PC-3 (cell line): ENCODE results near the gene FAM219B. TPM values are rescaled to one million over a fixed set of nuclear protein-coding genes. Genes with fewer than 3 reads are reported as not detected.

ENCODE experiments used
- ATAC-seq: fragments of 200-7000 bp; cut with Tn5 transposase; 2 replicates; pipeline ENCODE4 v1.9.1; 2020; ENCODE audit warnings: mild to moderate bottlenecking, moderate library complexity
- BruUV-seq: library from RNA; stranded (reverse); fragments of 400-500 nt; replicated peaks from 2 replicates; lab custom pipeline; 2021; lab: Mats Ljungman, UMichigan
- CTCF ChIA-PET: fragments of 300-600 bp; sonication (Branson Sonifier 250); formaldehyde crosslinking; loops from one replicate; lab custom pipeline; 2022; ENCODE audit warnings: antibody characterized with exemption; lab: Charles Lee
- POLR2A ChIA-PET: fragments of 300-600 bp; sonication (Branson Sonifier 250); formaldehyde crosslinking; loops from one replicate; lab custom pipeline; 2022; ENCODE audit warnings: antibody characterized with exemption; ENCODE audit not compliant: unreplicated experiment; lab: Charles Lee
- DNase-seq: peaks from one replicate; pipeline ENCODE4 v3.0.0-alpha.2; 2015
- H2AFZ ChIP-seq: fragments of 300-600 bp; sonication (generic); 2 replicates; pipeline ENCODE4 v1.6.0; 2016; ENCODE audit warnings: antibody characterized with exemption, low read length
- H3F3A ChIP-seq: fragments of 300-600 bp; sonication (generic); one replicate; pipeline ENCODE4 v1.6.0; 2017; ENCODE audit warnings: antibody characterized with exemption, low read length, control low read depth, mild to moderate bottlenecking; ENCODE audit not compliant: unreplicated experiment
- H3K27ac ChIP-seq: fragments of 300-600 bp; sonication (generic); 2 replicates; pipeline ENCODE4 v1.5.1; 2016; ENCODE audit warnings: mild to moderate bottlenecking, low read length
- H3K27me3 ChIP-seq: fragments of 300-600 bp; sonication (generic); 2 replicates; pipeline ENCODE4 v1.6.1; 2016; ENCODE audit warnings: low read length, mixed read lengths
- H3K36me3 ChIP-seq: fragments of 300-600 bp; sonication (generic); 2 replicates; pipeline ENCODE4 v1.6.1; 2016; ENCODE audit warnings: low read depth, mixed run types, low read length, mixed read lengths
- H3K4me1 ChIP-seq: fragments of 300-600 bp; sonication (generic); 2 replicates; pipeline ENCODE4 v1.5.1; 2016; ENCODE audit warnings: low read length; ENCODE audit not compliant: insufficient read depth
- H3K4me2 ChIP-seq: fragments of 300-600 bp; sonication (generic); 2 replicates; pipeline ENCODE4 v1.6.0; 2016; ENCODE audit warnings: low read length
- H3K4me3 ChIP-seq: fragments of 300-600 bp; sonication (generic); 2 replicates; pipeline ENCODE4 v1.5.1; 2016; ENCODE audit warnings: mild to moderate bottlenecking, low read length, mixed read lengths
- H3K79me2 ChIP-seq: fragments of 300-600 bp; sonication (generic); 2 replicates; pipeline ENCODE4 v1.6.1; 2017; ENCODE audit warnings: low read length, mixed read lengths
- H3K9ac ChIP-seq: fragments of 300-600 bp; sonication (generic); 2 replicates; pipeline ENCODE4 v1.6.0; 2016; ENCODE audit warnings: mild to moderate bottlenecking, low read length
- H3K9me2 ChIP-seq: fragments of 300-600 bp; sonication (generic); replicated peaks from 2 replicates; pipeline ENCODE4 v1.6.1; 2016; ENCODE audit warnings: mixed run types, low read length, mixed read lengths
- H3K9me3 ChIP-seq: fragments of 300-600 bp; sonication (generic); 2 replicates; pipeline ENCODE4 v1.6.1; 2016; ENCODE audit warnings: low read length, mixed read lengths
- H4K20me1 ChIP-seq: fragments of 300-600 bp; sonication (generic); 2 replicates; pipeline ENCODE4 v1.6.1; 2016; ENCODE audit warnings: low read length, mixed read lengths
- EZH2 ChIP-seq: fragments of 300-600 bp; sonication (generic); IDR thresholded peaks from one replicate; pipeline ENCODE4 v1.6.1; 2017; ENCODE audit warnings: antibody characterized with exemption, mild to moderate bottlenecking, low read length; ENCODE audit not compliant: unreplicated experiment
- EZH2phosphoT487 ChIP-seq: fragments of 300-600 bp; sonication (generic); IDR thresholded peaks from 2 replicates; pipeline ENCODE4 v1.6.1; 2018; ENCODE audit warnings: mild to moderate bottlenecking, antibody characterized with exemption, low read length, borderline replicate concordance
- intact Hi-C: fragments of 100-400 bp; cut with micrococcal nuclease; formaldehyde crosslinking; loops from 2 replicates; pipeline ENCODE4 v1.9.0; 2023
- total RNA-seq: library from RNA; depleted of rRNA; stranded (reverse); fragments of >200 nt; gene quantifications from 2 replicates; pipeline ENCODE4 v1.2.3, GENCODE V29; 2014
- TF ChIP-seq, protein P1 (sequence below): fragments of 300-600 bp; sonication (generic); conservative IDR thresholded peaks from 2 replicates; pipeline ENCODE4 v1.5.1; 2017; ENCODE audit warnings: antibody characterized with exemption, low read depth, mild to moderate bottlenecking, low read length

FAM219B gene
- total RNA-seq, 1 experiment from 2014 or later, result 23.8 TPM

DNA sequence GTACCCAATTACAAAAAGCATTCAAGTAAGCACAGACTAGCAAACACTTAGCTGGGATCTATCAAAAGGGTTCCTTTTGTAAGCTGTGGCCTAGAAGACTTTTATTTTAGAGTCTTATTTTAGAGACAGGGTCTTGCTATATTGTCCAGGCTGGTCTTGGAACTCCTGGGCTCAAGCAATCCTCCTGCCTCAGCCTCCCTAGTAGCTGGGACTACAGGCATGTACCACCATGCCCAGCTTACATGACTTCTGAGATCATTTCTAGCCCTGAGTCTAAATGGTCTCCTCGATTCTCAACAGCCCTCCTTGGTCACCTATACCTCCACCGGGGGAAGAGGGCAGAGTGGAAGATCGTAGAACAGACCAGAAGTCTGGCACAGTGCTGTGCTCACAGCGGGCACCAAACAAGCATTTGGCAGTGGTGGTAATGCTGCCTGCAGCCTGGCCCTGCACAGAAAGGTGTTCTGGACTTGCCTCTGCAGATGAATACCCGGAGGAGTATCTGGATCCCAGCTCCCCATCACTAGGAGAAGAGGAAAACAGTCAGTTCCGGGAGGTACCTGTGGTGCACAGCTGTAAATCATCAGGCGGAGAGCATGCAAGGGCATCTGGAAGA lies 2.4 kb downstream of the FAM219B start:
- Histone ChIP-seq H3K36me3 (peaks cover 17% of the 10 kb centered on the region; the same call in 1 of the 2 replicates), H2AFZ (no peak overlapping the region), H3K27ac (no peak overlapping the region), H3K9me2 (no peaks in the 10 kb centered on the region), H3K27me3 (no peaks in the 10 kb centered on the region), H3F3A (peaks cover 4% of the 10 kb centered on the region), H3K9me3 (no peaks in the 10 kb centered on the region), H3K9ac (no peak overlapping the region), H4K20me1 (no peaks in the 10 kb centered on the region), H3K79me2 (peaks cover 21% of the 10 kb centered on the region), H3K4me1 (peaks cover 23% of the 10 kb centered on the region), H3K4me3 (no peak overlapping the region), H3K4me2 (no peak overlapping the region)
- ChIA-PET CTCF (no interaction called here), POLR2A (no interaction called here)
- DNase-seq (no peak), ATAC-seq (no peak)
- intact Hi-C loops, result loop anchor here (5.0 to 10.0 kb wide), 2 partner anchors 33 to 59 kb away; partner anchors contain the start of genes COX5A and ULK3
- BruUV-seq, result no TSS peak
- TF ChIP-seq EZH2 (no peak), EZH2phosphoT487 (no peak)
- TF ChIP-seq, protein P1, sequence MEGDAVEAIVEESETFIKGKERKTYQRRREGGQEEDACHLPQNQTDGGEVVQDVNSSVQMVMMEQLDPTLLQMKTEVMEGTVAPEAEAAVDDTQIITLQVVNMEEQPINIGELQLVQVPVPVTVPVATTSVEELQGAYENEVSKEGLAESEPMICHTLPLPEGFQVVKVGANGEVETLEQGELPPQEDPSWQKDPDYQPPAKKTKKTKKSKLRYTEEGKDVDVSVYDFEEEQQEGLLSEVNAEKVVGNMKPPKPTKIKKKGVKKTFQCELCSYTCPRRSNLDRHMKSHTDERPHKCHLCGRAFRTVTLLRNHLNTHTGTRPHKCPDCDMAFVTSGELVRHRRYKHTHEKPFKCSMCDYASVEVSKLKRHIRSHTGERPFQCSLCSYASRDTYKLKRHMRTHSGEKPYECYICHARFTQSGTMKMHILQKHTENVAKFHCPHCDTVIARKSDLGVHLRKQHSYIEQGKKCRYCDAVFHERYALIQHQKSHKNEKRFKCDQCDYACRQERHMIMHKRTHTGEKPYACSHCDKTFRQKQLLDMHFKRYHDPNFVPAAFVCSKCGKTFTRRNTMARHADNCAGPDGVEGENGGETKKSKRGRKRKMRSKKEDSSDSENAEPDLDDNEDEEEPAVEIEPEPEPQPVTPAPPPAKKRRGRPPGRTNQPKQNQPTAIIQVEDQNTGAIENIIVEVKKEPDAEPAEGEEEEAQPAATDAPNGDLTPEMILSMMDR, result no peak

DNA sequence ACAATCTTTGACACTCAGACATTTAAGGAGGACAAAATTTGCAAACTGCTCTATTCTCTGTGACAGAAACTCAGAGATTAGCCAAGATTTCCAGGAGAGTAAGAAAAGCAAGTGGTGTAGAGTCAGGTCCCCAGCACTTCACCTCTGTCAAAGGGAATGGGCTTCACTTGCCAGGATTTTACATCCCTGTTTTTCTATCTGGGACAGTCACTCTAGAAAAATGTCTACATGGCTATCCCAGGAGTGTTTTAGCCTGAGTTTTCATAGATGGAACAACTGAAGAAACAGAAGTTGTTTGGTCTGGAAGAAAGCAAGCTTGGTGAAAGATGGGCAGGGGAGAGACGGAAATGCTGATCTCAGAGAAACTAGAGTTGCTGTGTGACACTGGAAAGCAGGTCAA lies 3.0 kb downstream of the FAM219B start:
- Histone ChIP-seq H3K9ac (no peak overlapping the region), H3K4me3 (no peak overlapping the region), H3K4me1 (peaks cover 23% of the 10 kb centered on the region), H2AFZ (no peak overlapping the region), H3K9me3 (no peaks in the 10 kb centered on the region), H3K36me3 (peaks cover 17% of the 10 kb centered on the region; the same call in 1 of the 2 replicates), H3K9me2 (no peaks in the 10 kb centered on the region), H3K27ac (no peak overlapping the region), H3F3A (peaks cover 4% of the 10 kb centered on the region), H4K20me1 (no peaks in the 10 kb centered on the region), H3K27me3 (no peaks in the 10 kb centered on the region), H3K4me2 (no peak overlapping the region), H3K79me2 (peaks cover 21% of the 10 kb centered on the region)
- ATAC-seq (no peak), DNase-seq (no peak)
- intact Hi-C loops, result loop anchor here (5.0 to 10.0 kb wide), 2 partner anchors 34 to 59 kb away; partner anchors contain the start of genes COX5A and ULK3
- CTCF ChIA-PET, result no interaction called here
- POLR2A ChIA-PET, result no interaction called here
- BruUV-seq, result no TSS peak
- no peak for TF ChIP-seq EZH2phosphoT487
- TF ChIP-seq, protein P1, result no peak
